IPS-15b (cell line): ENCODE data around the gene EIF3M.

Source experiments
- H3K27me3 ChIP-seq: one replicate; pipeline ENCODE4 v1.6.1; 2013; ENCODE audit warnings: low read length; ENCODE audit not compliant: control insufficient read depth, insufficient read depth
- H3K36me3 ChIP-seq: one replicate; pipeline ENCODE4 v1.6.1; 2013; ENCODE audit warnings: low read length; ENCODE audit not compliant: control insufficient read depth, insufficient read depth
- H3K4me1 ChIP-seq: one replicate; pipeline ENCODE4 v1.6.1; 2013; ENCODE audit warnings: mild to moderate bottlenecking, low read length; ENCODE audit not compliant: control insufficient read depth, insufficient read depth
- H3K4me3 ChIP-seq: one replicate; pipeline ENCODE4 v1.5.1; 2013; ENCODE audit warnings: low read depth, low read length
- H3K9ac ChIP-seq: one replicate; pipeline ENCODE4 v1.6.1; 2013; ENCODE audit warnings: low read depth, mild to moderate bottlenecking, low read length
- H3K9me3 ChIP-seq: one replicate; pipeline ENCODE4 v1.6.1; 2013; ENCODE audit warnings: mild to moderate bottlenecking, low read length; ENCODE audit not compliant: control insufficient read depth, insufficient read depth

The EIF3M gene

GRCh38 chr11:32583459-32584271 is at the start of gene EIF3M:
EIF3M (plus strand) TSS chr11:32583831; CDS start chr11:32583888, 57 bp downstream.
- H3K27me3 ChIP-seq, result no peaks in the 10 kb centered on the region
- H3K4me1 ChIP-seq, result peaks cover 5% of the 10 kb centered on the region
- H3K9ac ChIP-seq, result peak within 1 kb of the TSS; percentile 91
- no peaks in the 10 kb centered on the region for H3K9me3 ChIP-seq
- peaks cover 3% of the 10 kb centered on the region for H3K36me3 ChIP-seq
- H3K4me3 ChIP-seq, result peak within 1 kb of the TSS; percentile 88

GRCh38 chr11:32538804-32539203 is 44.8 kb upstream of the EIF3M start:
- Histone ChIP-seq H3K9ac (no peak overlapping the region), H3K4me1 (no peaks in the 10 kb centered on the region), H3K36me3 (no peaks in the 10 kb centered on the region), H3K9me3 (no peaks in the 10 kb centered on the region), H3K4me3 (no peak overlapping the region), H3K27me3 (no peaks in the 10 kb centered on the region)

GRCh38 chr11:32549611-32550187 is 33.9 kb upstream of the EIF3M start:
- Histone ChIP-seq H3K4me1 (no peaks in the 10 kb centered on the region), H3K9me3 (no peaks in the 10 kb centered on the region), H3K4me3 (no peak overlapping the region), H3K36me3 (no peaks in the 10 kb centered on the region), H3K27me3 (no peaks in the 10 kb centered on the region), H3K9ac (no peak overlapping the region)

- Histone ChIP-seq H3K27me3 (no peaks in the 10 kb centered on the region), H3K9ac (no peak overlapping the region), H3K9me3 (no peaks in the 10 kb centered on the region), H3K4me3 (no peak overlapping the region), H3K4me1 (no peaks in the 10 kb centered on the region), H3K36me3 (no peaks in the 10 kb centered on the region)
Measured at GRCh38 chr11:32550207-32550606, 33.4 kb upstream of the EIF3M start.

- H3K4me3 ChIP-seq, result no peak overlapping the region
- H3K9me3 ChIP-seq, result no peaks in the 10 kb centered on the region
- H3K4me1 ChIP-seq, result no peaks in the 10 kb centered on the region
- no peaks in the 10 kb centered on the region for H3K36me3 ChIP-seq
- H3K27me3 ChIP-seq, result no peaks in the 10 kb centered on the region
- no peak overlapping the region for H3K9ac ChIP-seq
Measured at GRCh38 chr11:32555091-32555490, 28.5 kb upstream of the EIF3M start.

- Histone ChIP-seq H3K27me3 (no peaks in the 10 kb centered on the region), H3K4me3 (no peak overlapping the region), H3K9ac (no peak overlapping the region), H3K9me3 (no peaks in the 10 kb centered on the region), H3K4me1 (no peaks in the 10 kb centered on the region), H3K36me3 (no peaks in the 10 kb centered on the region)
Measured at GRCh38 chr11:32555895-32556294, 27.7 kb upstream of the EIF3M start.

- no peak overlapping the region for H3K9ac ChIP-seq
- H3K27me3 ChIP-seq, result no peaks in the 10 kb centered on the region
- H3K4me3 ChIP-seq, result no peak overlapping the region
- H3K4me1 ChIP-seq, result no peaks in the 10 kb centered on the region
- no peaks in the 10 kb centered on the region for H3K9me3 ChIP-seq
- H3K36me3 ChIP-seq, result no peaks in the 10 kb centered on the region
Measured at GRCh38 chr11:32561835-32562234, 21.8 kb upstream of the EIF3M start.

GRCh38 chr11:32562839-32563599 is 20.6 kb upstream of the EIF3M start:
- no peak overlapping the region for H3K9ac ChIP-seq
- H3K36me3 ChIP-seq, result no peaks in the 10 kb centered on the region
- no peaks in the 10 kb centered on the region for H3K4me1 ChIP-seq
- no peak overlapping the region for H3K4me3 ChIP-seq
- no peaks in the 10 kb centered on the region for H3K27me3 ChIP-seq
- no peaks in the 10 kb centered on the region for H3K9me3 ChIP-seq

GRCh38 chr11:32563600-32563959 is 20.1 kb upstream of the EIF3M start:
- H3K36me3 ChIP-seq, result no peaks in the 10 kb centered on the region
- H3K9ac ChIP-seq, result no peak overlapping the region
- H3K9me3 ChIP-seq, result no peaks in the 10 kb centered on the region
- H3K27me3 ChIP-seq, result no peaks in the 10 kb centered on the region
- H3K4me3 ChIP-seq, result no peak overlapping the region
- H3K4me1 ChIP-seq, result no peaks in the 10 kb centered on the region

- H3K36me3 ChIP-seq, result no peaks in the 10 kb centered on the region
- no peak overlapping the region for H3K9ac ChIP-seq
- peaks cover 2% of the 10 kb centered on the region for H3K4me1 ChIP-seq
- no peak overlapping the region for H3K4me3 ChIP-seq
- H3K27me3 ChIP-seq, result peaks cover 9% of the 10 kb centered on the region
- no peaks in the 10 kb centered on the region for H3K9me3 ChIP-seq
Measured at GRCh38 chr11:32566517-32566916, 17.1 kb upstream of the EIF3M start.

GRCh38 chr11:32567154-32567553 is 16.5 kb upstream of the EIF3M start:
- Histone ChIP-seq H3K9me3 (no peaks in the 10 kb centered on the region), H3K9ac (no peak overlapping the region), H3K36me3 (no peaks in the 10 kb centered on the region), H3K27me3 (peaks cover 9% of the 10 kb centered on the region), H3K4me3 (no peak overlapping the region), H3K4me1 (peaks cover 3% of the 10 kb centered on the region)
